ENCODE measurements around the gene SMARCA1. TPM values are rescaled to one million over a fixed set of nuclear protein-coding genes. Genes with fewer than 3 reads are reported as not detected.

SMARCA1 gene
- total RNA-seq, 1 experiment from 2014 or later, result 35.6 TPM

DNA sequence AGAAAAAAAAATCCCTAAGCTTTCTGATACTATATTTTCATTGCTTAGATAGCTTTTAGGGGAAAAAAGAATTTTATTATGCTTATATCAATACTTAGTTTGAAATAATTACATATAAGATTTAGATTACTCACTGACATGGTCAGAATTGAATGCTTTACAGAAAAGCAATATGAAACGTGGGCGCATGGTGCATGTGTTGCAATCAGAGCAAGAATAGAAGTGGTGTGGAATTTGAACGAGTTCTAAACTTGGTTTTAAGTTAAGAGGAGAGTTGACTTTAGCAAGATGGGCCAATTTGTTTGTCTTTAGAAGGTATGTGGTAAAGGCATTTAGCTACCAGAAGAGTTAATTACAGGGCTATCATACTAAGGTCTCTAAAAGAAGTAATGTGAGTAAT is 38.2 kb upstream of the SMARCA1 start:
- no peaks in the 10 kb centered on the region for H4K20me1 ChIP-seq (ENCODE audit: low read length)
- intact Hi-C loops (cut with micrococcal nuclease), result no loop called here
- no peak for TF ChIP-seq EZH2 (IDR thresholded peaks at IDR 0.05; ENCODE audit: low read length, unreplicated experiment)
- TF ChIP-seq CTCF (conservative IDR thresholded peaks at IDR 0.05; ENCODE audit: low read depth, low read length), result no peak
- TF ChIP-seq EZH2phosphoT487 (IDR thresholded peaks at IDR 0.05; ENCODE audit: borderline replicate concordance, low read length), result no peak
- no peaks in the 10 kb centered on the region for H3K4me1 ChIP-seq (ENCODE audit: insufficient read depth, low read length)
- BruUV-seq (replicated peaks), result no TSS peak
- no peak overlapping the region for H2AFZ ChIP-seq (ENCODE audit: low read length)
- ChIA-PET POLR2A (ENCODE audit: unreplicated experiment) (interaction anchor here (0.6 kb wide), 1 partner anchor 499 kb away, joined by 6 read pairs; no protein-coding TSS in a partner anchor), CTCF (no interaction called here)
- H3K9me3 ChIP-seq (ENCODE audit: low read length), result no peaks in the 10 kb centered on the region
- ATAC-seq, result no peak
- no peak for DNase-seq
- H3K9ac ChIP-seq (ENCODE audit: low read length), result no peak overlapping the region
- no peaks in the 10 kb centered on the region for H3K79me2 ChIP-seq (ENCODE audit: low read length)
- no peaks in the 10 kb centered on the region for H3K27me3 ChIP-seq (ENCODE audit: low read length)
- H3K4me3 ChIP-seq (ENCODE audit: low read length), result no peak overlapping the region
- peaks cover 25% of the 10 kb centered on the region; the same call in 1 of the 2 replicates for H3K36me3 ChIP-seq (ENCODE audit: low read depth, low read length)
- H3F3A ChIP-seq (ENCODE audit: low read length, unreplicated experiment), result no peaks in the 10 kb centered on the region
- H3K27ac ChIP-seq (ENCODE audit: low read length), result no peak overlapping the region
- no peak overlapping the region for H3K4me2 ChIP-seq (ENCODE audit: low read length)
- no peaks in the 10 kb centered on the region for H3K9me2 ChIP-seq (replicated peaks; ENCODE audit: low read length)

GRCh38 chrX:129559783-129560182 is 36.5 kb upstream of the SMARCA1 start:
- Histone ChIP-seq H3K4me1 (ENCODE audit: insufficient read depth, low read length) (no peaks in the 10 kb centered on the region), H3K4me2 (ENCODE audit: low read length) (no peak overlapping the region), H4K20me1 (ENCODE audit: low read length) (no peaks in the 10 kb centered on the region), H3K36me3 (ENCODE audit: low read depth, low read length) (peaks cover 25% of the 10 kb centered on the region; the same call in 1 of the 2 replicates), H3F3A (ENCODE audit: low read length, unreplicated experiment) (no peaks in the 10 kb centered on the region), H3K9ac (ENCODE audit: low read length) (no peak overlapping the region), H3K27me3 (ENCODE audit: low read length) (no peaks in the 10 kb centered on the region), H2AFZ (ENCODE audit: low read length) (no peak overlapping the region), H3K4me3 (ENCODE audit: low read length) (no peak overlapping the region), H3K27ac (ENCODE audit: low read length) (no peak overlapping the region), H3K9me2 (replicated peaks; ENCODE audit: low read length) (no peaks in the 10 kb centered on the region), H3K9me3 (ENCODE audit: low read length) (no peaks in the 10 kb centered on the region), H3K79me2 (ENCODE audit: low read length) (no peaks in the 10 kb centered on the region)
- no peak for ATAC-seq
- ChIA-PET POLR2A (ENCODE audit: unreplicated experiment) (no interaction called here), CTCF (no interaction called here)
- TF ChIP-seq CTCF (conservative IDR thresholded peaks at IDR 0.05; ENCODE audit: low read depth, low read length) (peak; percentile 18; the same call in 1 of the 2 replicates), EZH2 (IDR thresholded peaks at IDR 0.05; ENCODE audit: low read length, unreplicated experiment) (no peak)
- DNase-seq, result no peak
- intact Hi-C loops (cut with micrococcal nuclease), result no loop called here
- BruUV-seq (replicated peaks), result no TSS peak

- H3K36me3 ChIP-seq (ENCODE audit: low read depth, low read length), result peaks cover 25% of the 10 kb centered on the region; the same call in 1 of the 2 replicates
- ChIA-PET CTCF (no interaction called here), POLR2A (ENCODE audit: unreplicated experiment) (interaction anchor here (0.6 kb wide), 1 partner anchor 331 kb away, joined by 3 read pairs; no protein-coding TSS in a partner anchor)
- no peaks in the 10 kb centered on the region for H3K9me2 ChIP-seq (replicated peaks; ENCODE audit: low read length)
- BruUV-seq (replicated peaks), result no TSS peak
- H3K9ac ChIP-seq (ENCODE audit: low read length), result no peak overlapping the region
- no peak for DNase-seq
- H3K79me2 ChIP-seq (ENCODE audit: low read length), result no peaks in the 10 kb centered on the region
- no peaks in the 10 kb centered on the region for H3K9me3 ChIP-seq (ENCODE audit: low read length)
- H3K4me1 ChIP-seq (ENCODE audit: insufficient read depth, low read length), result no peaks in the 10 kb centered on the region
- intact Hi-C loops (cut with micrococcal nuclease), result no loop called here
- no peak overlapping the region for H2AFZ ChIP-seq (ENCODE audit: low read length)
- no peak for TF ChIP-seq EZH2 (IDR thresholded peaks at IDR 0.05; ENCODE audit: low read length, unreplicated experiment)
- TF ChIP-seq CTCF (conservative IDR thresholded peaks at IDR 0.05; ENCODE audit: low read depth, low read length), result no peak
- no peak for TF ChIP-seq EZH2phosphoT487 (IDR thresholded peaks at IDR 0.05; ENCODE audit: borderline replicate concordance, low read length)
- H3K27me3 ChIP-seq (ENCODE audit: low read length), result no peaks in the 10 kb centered on the region
- ATAC-seq, result no peak
- H3K4me3 ChIP-seq (ENCODE audit: low read length), result no peak overlapping the region
- no peaks in the 10 kb centered on the region for H4K20me1 ChIP-seq (ENCODE audit: low read length)
- no peaks in the 10 kb centered on the region for H3F3A ChIP-seq (ENCODE audit: low read length, unreplicated experiment)
- no peak overlapping the region for H3K27ac ChIP-seq (ENCODE audit: low read length)
- no peak overlapping the region for H3K4me2 ChIP-seq (ENCODE audit: low read length)
These were observed 34.7 kb upstream of the SMARCA1 start for GRCh38 chrX:129557844-129558480.
